Hematopoietic multipotent progenitor cell treated with erythropoietin and hydrocortisone succinate and interleukin-3 and kit ligand, for 8 days (in vitro differentiated cells): ENCODE results near the gene UBASH3A.
"Not testable (repeated sequence)": the region's sequence is repeated elsewhere in the genome, so short reads cannot be mapped to it uniquely, and the experiment has no call there.

Experiments
- DNase-seq: peaks from one replicate; pipeline ENCODE4 v3.0.0-alpha.2; 2015

The UBASH3A gene

GRCh38 chr21:42392731-42393442 lies 10.8 kb upstream of the UBASH3A start:
- DNase-seq: no peak

GRCh38 chr21:42393443-42393950 lies 10.2 kb upstream of the UBASH3A start:
- no peak for DNase-seq

DNA sequence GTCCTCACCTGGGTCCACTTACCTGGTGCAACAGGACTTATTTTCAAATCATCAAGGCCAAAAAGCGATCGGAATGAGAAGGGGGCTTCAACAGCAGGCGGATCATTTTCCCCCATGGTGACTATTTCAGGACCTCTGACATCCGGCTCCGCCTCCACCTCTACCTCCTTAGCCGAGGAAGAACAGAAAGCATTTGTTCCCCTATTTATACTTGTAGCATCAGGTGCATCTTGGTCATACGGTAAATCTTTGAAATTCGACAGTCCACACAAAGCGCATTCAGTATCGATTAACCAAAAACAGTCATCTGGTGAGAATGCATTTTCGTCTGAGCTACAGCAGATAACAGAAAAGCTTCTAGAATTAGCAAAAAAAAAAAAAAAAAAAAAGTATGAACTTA lies 8.4 kb upstream of the UBASH3A start:
- DNase-seq: no peak

- DNase-seq: no peak
Measured at GRCh38 chr21:42395905-42396651, 7.6 kb upstream of the UBASH3A start, which contains the start of gene TMPRSS3. Gene TMPRSS3, minus strand, starts transcription at chr21:42396052. Its CDS starts 635 bp downstream, at chr21:42395417.

- no peak for DNase-seq
Measured at GRCh38 chr21:42396799-42397745, 6.6 kb upstream of the UBASH3A start.

- DNase-seq: no peak
Measured at GRCh38 chr21:42397746-42398394, 5.8 kb upstream of the UBASH3A start.

GRCh38 chr21:42398436-42399028 lies 5.2 kb upstream of the UBASH3A start:
- no peak for DNase-seq

DNA sequence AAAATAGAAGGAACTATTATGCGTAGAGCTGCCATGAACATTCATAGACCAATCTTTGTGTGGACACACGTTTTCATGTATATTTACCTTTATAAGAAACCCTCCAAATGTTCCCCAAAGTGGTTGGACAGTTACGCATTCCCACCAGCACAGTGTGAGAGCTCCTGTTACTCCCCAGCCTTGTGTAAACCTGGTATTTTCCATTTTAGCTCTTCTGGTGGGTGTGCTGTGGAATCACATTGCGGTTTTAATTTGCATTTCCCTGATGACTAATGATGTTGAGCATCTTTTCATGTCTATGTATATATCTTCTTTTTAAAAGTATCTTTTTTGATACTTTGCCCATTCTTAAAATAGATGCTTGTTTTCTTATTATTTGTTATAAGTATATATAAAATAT lies 3.2 kb upstream of the UBASH3A start:
- DNase-seq: no peak

GRCh38 chr21:42401154-42401553 lies 2.5 kb upstream of the UBASH3A start:
- no peak for DNase-seq

DNA sequence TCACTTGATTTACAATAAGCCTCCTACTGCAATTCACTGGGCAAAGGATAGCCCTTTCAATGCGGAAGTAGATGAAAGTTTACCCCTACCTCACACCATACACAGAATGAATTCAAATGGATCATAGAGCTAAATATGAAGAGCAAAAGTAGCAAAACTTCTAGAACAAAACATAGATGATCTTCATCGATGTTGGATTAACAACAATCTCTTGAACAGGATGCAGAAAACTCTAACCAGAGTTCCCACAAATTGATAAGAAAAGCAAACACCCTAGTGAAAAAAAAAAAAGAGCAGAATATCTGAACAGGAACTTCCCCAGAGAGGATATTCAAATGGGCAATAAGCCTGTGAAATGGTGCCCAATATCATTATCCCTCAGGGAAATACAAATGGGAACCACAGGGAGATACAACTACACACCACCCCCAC lies 1.9 kb upstream of the UBASH3A start:
- no peak for DNase-seq

- peak; percentile 69 for DNase-seq
Measured at GRCh38 chr21:42404539-42404938, 837 bp downstream of the UBASH3A start.

DNA sequence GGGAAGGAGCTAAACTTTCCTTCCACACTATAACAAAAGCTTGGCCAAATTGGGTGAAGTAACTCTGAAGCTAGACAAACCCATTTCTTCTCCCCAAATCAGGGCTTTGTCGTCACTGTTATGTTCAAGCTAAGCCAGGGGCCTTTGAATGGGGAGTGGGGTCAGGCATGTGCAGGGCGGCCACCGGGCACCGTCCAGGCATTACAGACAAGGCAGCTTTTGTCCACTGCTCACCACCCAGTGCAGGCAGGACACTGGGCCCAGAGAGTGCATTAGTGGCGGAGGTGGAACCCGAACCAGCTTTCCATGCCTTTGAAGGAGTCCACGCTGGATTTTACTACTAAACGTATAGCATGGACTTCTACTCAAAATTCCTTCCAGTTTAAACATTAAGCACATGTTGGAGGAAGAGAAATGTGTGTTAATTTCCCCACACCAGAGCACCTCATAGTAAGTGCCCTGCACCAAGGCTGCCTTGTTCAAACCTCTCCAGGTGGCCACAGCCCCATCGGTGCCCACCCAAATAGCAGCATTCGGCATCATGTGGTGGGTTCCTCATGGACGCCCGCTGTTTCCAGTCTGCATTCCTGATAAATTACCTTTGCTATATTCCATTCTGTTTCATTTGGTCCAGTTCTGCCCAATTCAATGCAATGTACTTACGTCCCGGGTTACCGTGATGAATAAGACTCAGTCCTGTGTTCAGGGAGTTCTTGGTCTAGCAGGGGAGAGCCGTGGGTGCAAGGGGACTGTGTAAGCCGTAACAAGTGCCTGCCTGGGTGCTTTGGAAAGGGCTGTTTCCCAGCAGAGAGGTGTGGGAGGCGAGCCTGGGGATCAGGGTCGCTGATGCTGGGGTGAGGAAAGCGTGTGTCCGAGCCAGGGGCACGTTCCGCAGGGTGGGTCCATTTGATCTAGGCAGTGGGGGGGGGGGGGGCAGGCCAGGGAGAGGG lies 1.6 kb downstream of the UBASH3A start:
- no peak for DNase-seq

- no peak for DNase-seq
Measured at GRCh38 chr21:42406201-42406621, 2.5 kb downstream of the UBASH3A start.

- DNase-seq: no peak
Measured at GRCh38 chr21:42406866-42407265, 3.2 kb downstream of the UBASH3A start.

GRCh38 chr21:42407476-42407875 lies 3.8 kb downstream of the UBASH3A start:
- no peak for DNase-seq

- DNase-seq: not testable (repeated sequence)
Measured at GRCh38 chr21:42408718-42409117, 5.0 kb downstream of the UBASH3A start.

- DNase-seq: no peak
Measured at GRCh38 chr21:42409366-42409765, 5.7 kb downstream of the UBASH3A start.

DNA sequence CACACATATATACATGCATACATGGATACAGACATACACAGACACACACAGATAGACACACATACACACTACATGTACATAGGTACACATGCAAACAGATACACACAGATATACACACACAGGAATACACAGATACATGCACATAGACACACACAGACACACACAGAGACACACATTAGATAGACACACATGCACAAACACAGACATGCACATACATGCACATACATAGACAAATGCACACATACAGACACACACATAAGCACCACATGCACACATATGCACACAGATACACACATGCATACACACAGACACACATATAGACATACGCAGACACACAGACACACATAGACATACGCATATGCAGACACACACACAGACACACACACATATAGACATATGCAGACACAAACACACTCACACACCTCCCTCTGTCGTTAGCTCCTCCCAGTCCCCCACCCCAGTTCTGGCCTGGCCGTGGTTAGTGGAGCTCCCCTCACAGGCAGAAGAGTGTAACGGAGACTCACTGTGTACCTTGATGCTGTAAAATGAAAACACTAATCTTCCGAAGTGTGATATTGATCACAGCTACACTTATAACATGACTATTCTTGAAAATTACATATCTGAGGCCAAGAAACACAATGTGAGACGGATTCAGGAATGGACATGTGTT lies 7.6 kb downstream of the UBASH3A start:
- peak; percentile 41 for DNase-seq

DNA sequence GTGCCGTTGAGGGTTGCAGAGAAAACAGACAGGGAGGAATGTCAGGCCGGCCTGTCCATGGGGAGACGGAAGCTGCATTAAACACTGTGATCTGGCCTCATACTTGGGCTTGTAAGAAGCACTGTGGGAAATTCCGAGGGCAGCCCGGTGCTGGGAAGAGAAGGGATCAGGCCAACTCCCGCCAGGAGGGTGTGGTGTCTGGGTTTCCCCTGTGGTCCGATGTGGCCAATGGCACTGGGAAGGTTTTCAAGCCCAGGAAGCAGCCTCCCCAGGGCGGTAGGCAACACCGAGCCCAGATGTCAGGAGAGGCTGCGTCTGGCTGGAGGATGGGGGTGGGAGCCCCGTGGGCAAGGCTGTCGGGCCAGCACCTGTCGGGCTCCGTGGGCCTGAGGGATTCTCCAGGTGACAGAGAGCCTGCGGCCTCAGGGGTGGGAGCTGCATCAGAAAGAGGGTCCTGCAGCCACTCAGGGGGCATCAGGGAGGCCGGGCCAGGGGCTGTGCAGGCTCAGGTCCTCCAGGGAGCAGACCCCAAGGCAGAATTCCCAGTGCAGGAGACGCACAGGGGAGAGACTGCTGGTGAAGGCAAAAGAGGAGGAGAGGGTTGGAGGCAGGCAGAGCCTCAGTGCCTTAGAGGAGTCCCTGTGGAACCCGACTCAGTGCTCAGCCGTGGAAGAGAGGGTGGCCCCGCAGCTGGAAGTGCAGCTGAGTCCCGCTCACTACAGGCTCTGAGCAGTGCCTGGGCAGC lies 8.4 kb downstream of the UBASH3A start:
- no peak for DNase-seq

GRCh38 chr21:42412636-42412933 lies 8.9 kb downstream of the UBASH3A start:
- no peak for DNase-seq
